ENCODE measurements around the gene U2AF1L4.

U2AF1L4 gene, protein sequence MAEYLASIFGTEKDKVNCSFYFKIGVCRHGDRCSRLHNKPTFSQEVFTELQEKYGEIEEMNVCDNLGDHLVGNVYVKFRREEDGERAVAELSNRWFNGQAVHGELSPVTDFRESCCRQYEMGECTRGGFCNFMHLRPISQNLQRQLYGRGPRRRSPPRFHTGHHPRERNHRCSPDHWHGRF

DNA sequence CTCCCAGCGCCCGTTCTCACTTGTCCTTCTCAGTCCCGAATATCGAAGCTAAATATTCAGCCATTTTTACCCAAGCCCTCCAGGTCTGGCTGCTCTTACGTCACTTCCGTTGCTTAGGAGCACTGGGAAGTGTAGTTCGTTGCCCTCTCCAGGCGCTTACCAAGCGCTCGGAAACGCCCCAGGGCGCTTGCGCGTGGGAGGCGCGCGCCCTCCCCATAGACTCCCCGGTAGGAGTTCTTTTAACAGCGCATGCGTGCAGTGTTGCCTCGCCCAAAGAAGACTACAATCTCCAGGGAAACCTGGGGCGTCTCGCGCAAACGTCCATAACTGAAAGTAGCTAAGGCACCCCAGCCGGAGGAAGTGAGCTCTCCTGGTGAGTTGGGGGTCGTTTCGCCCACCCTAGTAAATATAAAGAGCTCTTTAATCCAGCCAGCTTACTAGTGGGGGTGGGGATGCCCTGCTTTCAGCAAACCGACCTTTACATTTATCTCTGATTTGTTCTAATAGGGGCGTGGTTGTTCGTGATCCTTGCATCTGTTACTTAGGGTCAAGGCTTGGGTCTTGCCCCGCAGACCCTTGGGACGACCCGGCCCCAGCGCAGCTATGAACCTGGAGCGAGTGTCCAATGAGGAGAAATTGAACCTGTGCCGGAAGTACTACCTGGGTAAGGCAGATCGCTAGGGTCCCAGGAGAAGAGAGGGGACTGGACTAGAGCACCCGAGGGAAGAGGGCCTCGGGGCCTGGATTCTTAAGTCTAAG lies at the start of gene U2AF1L4, which contains the start of gene PSENEN:
Gene U2AF1L4, minus strand, starts transcription at position 91 of the 759 bp plus-strand sequence. Its CDS starts 27 bp downstream, at position 64.
Gene PSENEN, plus strand, starts transcription at position 324 of the 759 bp plus-strand sequence. Its CDS starts 280 bp downstream, at position 604.
- peak; percentile 79 to 99 (median 96) for DNase-seq

DNA sequence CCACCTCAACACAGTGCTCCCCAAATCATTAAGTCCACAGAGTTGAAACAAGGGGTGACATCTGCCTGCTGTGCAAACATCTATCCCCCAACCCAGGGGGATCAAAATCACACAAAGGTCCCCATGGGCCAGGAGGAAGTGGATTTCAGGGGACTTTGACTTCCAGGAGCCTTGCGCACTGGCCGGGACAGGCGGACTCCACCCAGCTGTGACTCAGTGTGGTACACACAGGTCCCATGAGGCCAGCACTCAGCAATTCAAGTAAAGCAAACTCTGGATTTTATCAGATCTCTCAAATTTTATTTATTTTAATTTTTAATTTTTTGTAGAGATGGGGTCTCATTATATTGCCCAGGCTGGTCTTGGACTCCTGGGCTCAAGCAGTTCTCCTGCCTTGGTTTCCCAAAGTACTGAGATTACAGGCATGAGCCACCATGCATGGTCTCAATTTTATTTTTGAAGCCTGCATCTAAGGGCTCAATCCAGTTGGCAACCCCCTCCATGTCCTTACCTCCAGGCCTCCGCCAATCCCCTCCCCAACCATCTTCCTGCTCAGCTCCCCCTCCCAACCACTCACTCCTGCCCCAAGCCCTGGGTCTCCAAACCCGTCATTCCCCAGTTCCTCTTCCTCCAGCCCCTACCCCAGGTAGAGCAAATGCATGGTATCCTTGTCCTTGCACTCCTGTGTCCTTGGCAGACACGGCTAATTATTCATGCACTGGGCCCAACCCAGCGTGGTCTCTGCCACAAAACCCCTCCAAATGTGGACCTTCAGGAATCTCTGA lies 48.4 kb upstream of the U2AF1L4 start:
- DNase-seq: no peak

DNA sequence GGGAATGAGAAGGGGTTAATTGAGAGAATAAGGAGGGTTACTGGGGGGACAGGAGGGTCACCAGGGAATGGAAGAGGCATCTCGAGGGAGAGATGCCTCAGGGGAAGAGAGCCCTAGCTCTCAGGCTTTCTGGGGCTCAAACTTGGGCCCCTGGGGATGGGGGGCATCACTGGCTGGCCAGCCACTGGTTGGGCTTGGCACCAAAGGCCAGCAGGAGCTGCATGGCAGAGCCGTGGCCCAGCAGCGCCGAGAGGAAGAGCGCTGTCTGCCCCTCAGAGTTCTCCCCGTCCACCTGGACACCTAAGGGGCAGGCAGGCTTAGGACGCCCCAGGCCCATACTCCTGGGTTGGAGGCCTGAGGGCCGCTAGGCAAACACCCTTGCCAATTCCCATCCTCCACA lies 47.7 kb upstream of the U2AF1L4 start:
- no peak for DNase-seq

DNA sequence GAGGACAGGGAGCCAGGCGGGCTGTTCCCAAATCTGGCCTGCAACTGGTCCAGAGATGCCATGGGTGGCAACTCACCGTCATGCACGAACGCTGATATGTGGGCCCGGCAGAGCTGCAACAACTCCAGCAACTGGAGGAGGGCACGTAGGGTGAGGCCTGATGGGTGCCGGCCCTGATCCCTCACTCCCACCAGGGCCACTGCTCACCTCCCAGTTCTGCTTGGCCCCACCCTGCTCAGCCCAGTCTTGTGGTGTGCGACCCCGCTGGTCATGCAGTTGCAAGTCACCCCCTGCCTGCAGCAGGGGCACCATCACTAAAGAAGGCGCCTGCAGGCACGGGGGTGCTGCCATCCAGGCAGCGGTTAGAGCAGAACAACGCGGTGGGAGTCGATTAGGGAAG lies 47.1 kb upstream of the U2AF1L4 start:
- no peak for DNase-seq

GRCh38 chr19:35791814-35792279 lies 46.6 kb upstream of the U2AF1L4 start:
- DNase-seq: no peak

- DNase-seq: no peak
Measured at GRCh38 chr19:35790981-35791813, 46.0 kb upstream of the U2AF1L4 start.

DNA sequence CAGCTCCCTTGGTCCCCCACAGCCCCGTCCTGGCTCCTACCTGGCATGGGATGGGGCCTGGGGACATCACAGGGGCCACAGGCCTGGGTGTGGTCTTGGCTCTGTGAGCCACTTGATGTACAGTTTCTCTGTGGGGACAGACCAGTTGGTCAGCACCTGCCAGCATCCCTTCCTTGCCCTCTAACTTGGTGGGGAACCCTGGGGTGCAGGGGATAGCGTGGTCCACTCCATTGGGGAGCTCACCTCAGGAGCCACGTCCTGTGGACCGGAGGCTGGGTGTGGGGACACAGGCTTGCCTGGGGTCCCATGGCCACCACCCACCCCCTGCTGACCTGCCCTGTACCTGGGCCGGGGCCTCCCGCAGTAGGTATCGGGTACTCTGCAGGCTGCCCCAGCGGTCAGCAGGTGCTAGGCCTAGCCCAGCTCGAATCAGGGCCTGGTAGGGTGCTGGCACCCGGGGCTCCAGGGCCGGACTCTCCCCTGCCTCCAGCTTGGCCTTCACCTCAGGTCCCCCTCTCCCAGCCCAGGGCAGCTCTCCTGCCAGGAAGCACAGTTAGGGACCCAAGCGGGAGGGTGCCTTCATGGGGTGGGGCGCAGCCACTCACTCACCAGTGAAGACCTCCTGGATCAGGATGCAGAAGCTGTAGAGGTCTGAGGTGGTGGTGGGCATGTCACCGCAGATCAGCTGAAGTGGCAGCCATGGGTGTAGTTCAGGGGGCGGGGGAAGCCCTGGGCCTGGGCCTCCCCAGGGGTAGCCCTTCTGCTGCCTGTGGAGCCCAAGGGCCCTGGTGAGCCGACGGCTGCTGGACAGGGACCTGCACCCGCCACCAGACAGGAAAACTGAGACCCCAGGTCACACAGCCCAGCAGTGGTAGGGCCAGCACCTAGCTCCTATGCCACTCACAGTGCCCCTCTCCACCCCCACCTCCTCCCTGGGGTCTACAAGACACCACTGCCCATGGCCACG lies 45.0 kb upstream of the U2AF1L4 start:
- DNase-seq: peak in 1 of 56 donors; percentile 2

GRCh38 chr19:35789195-35789977 lies 44.2 kb upstream of the U2AF1L4 start:
- no peak for DNase-seq

DNA sequence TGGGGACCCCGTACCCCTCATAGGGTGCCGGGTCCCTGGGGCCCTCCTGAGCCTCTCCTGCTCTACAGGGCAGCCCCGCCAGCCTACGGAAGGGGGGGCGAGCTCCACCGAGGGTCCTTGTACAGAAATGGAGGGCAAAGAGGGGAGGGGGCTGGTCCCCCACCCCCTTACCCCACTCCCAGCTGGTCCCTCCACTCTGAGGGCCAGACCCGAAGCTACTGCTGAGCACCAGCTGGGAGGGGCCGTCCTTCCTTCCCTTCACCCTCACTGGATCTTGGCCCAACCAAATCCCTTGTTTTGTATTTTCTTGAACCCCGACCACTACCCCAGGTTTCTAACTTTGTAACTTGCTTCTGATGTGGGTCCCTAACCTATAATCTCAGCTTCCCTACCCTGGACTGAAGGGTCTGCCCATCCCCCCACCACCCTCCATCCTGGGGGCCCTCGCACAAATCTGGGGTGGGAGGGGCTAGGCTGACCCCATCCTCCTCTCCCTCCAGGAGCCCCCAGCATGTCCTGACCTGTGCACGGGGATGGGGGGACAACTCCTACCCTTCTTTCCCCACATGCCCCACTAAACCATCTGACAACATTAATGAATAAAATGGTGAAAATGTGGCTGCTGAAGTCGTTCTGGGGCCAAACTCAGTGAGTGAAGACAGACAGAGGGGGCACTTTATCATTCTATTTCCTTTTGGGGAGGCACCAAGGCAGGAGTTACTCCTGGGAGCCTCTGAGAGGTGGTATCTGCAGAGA lies 43.2 kb upstream of the U2AF1L4 start:
- no peak for DNase-seq

DNA sequence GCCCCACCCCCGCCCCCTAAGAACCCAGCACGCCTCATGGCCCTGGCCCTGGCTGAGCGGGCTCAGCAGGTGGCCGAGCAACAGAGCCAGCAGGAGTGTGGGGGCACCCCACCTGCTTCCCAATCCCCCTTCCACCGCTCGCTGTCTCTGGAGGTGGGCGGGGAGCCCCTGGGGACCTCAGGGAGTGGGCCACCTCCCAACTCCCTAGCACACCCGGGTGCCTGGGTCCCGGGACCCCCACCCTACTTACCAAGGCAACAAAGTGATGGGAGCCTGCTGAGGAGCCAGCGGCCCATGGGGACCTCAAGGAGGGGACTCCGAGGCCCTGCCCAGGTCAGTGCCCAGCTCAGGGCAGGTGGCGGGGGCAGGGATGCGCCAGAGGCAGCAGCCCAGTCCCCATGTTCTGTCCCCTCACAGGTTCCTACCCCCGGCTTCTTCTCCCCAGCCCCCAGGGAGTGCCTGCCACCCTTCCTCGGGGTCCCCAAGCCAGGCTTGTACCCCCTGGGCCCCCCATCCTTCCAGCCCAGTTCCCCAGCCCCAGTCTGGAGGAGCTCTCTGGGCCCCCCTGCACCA lies 42.1 kb upstream of the U2AF1L4 start:
- no peak for DNase-seq

DNA sequence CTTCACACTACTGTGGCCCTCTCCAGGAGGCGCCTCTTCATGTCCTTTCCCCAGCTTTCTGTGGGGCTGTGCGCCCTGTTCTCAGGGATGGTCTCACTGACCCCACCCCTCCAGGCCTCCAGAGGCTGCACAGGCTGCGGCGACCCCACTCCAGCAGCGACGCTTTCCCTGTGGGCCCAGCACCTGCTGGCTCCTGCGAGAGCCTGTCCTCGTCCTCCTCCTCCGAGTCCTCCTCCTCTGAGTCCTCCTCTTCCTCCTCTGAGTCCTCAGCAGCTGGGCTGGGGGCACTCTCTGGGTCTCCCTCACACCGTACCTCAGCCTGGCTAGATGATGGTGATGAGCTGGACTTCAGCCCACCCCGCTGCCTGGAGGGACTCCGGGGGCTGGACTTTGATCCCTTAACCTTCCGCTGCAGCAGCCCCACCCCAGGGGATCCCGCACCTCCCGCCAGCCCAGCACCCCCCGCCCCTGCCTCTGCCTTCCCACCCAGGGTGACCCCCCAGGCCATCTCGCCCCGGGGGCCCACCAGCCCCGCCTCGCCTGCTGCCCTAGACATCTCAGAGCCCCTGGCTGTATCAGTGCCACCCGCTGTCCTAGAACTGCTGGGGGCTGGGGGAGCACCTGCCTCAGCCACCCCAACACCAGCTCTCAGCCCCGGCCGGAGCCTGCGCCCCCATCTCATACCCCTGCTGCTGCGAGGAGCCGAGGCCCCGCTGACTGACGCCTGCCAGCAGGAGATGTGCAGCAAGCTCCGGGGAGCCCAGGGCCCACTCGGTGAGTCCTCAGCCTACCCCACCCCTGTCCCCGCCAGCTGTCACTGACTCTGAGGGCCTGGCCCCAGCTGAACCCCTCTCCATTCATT lies 41.3 kb upstream of the U2AF1L4 start:
- no peak for DNase-seq

- no peak for DNase-seq
Measured at GRCh38 chr19:35785339-35785627, 40.1 kb upstream of the U2AF1L4 start.

DNA sequence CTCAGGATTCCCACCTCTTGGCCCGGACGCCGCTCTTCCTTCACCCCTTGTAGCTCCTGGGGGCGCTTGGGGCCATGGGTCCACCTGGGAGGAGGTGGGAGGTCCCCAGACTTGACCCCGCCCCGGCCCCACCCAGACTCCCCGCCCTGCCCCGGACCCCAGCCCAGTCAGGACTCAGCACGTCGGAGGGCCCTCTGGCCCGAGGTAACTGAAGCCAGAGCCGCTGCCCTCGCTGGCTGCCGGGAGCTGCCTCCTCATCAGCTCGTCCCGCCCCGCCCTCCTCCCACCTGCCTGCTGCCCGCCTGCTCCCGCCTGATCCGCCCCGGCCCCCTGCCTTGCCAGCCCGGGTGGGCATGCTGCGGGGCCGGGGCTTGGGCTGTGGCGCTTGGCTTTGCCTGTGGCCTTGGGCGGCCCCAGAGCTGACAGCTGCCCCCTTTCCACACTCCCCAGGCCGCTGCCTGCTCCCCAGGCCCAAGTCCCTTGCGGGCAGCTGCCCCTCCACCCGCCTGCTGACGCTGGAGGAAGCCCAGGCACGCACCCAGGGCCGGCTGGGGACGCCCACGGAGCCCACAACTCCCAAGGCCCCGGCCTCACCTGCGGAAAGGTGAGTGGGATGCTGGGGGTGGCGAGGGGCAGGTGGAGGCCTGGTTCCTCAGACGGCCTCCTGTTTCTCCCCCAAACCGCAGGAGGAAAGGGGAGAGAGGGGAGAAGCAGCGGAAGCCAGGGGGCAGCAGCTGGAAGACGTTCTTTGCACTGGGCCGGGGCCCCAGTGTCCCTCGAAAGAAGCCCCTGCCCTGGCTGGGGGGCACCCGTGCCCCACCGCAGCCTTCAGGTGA lies 39.5 kb upstream of the U2AF1L4 start:
- no peak for DNase-seq

DNA sequence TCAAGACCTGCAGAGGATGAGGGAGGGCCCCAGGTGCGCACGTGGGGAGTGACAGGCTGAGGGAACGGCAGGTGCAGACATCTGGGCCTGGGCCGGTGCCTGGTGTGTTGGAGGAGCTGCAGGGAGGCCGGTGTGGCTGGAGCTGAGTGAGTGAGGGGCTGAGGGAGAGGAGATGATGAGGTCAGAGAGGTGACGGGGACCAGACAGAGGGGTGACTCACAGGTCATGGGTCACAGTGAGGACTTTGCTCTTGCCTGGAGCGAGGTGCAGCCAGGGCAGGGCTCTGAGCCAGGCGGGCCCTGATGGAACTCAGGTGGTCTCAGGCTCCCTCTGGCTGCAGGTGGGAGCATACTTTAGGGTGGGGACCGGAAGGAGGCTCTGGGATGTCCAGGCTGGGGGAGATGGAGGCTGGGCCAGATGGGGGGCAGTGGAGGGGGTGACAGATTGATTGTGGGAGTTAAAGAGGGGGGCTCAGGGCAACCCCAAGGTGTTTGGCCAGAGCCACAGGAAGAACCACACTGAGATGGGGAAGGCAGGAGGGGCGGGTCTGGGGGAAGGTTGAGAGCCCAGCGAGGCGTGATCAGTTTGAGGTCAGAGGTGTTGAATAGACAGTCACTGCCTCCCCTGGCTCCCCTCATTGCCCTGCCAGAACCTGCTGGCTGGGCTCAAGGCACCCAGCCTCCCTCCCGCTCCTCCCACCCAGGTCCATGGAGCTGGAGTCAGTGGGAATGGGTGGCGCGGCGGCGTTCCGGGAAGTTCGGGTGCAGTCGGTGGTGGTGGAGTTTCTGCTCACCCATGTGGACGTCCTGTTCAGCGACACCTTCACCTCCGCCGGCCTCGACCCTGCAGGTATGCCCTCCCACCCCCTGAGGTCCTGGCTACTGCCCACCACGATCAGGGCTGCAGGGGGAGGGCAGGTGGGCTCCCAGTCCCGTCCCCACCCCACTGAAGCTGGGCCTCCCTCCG lies 38.5 kb upstream of the U2AF1L4 start:
- no peak for DNase-seq

GRCh38 chr19:35782589-35782988 lies 37.4 kb upstream of the U2AF1L4 start:
- DNase-seq: no peak

Measured in nucleus accumbens (tissue), 56 donors.